PC-3 (cell line): ENCODE results near the gene CORO2A.

Experiments
- CTCF ChIP-seq: fragments of 300-600 bp; sonication (generic); conservative IDR thresholded peaks from 2 replicates; pipeline ENCODE4 v1.5.1; 2017; ENCODE audit warnings: antibody characterized with exemption, low read depth, mild to moderate bottlenecking, low read length
- EZH2 ChIP-seq: fragments of 300-600 bp; sonication (generic); IDR thresholded peaks from one replicate; pipeline ENCODE4 v1.6.1; 2017; ENCODE audit warnings: antibody characterized with exemption, mild to moderate bottlenecking, low read length; ENCODE audit not compliant: unreplicated experiment
- EZH2phosphoT487 ChIP-seq: fragments of 300-600 bp; sonication (generic); IDR thresholded peaks from 2 replicates; pipeline ENCODE4 v1.6.1; 2018; ENCODE audit warnings: mild to moderate bottlenecking, antibody characterized with exemption, low read length, borderline replicate concordance

DNA sequence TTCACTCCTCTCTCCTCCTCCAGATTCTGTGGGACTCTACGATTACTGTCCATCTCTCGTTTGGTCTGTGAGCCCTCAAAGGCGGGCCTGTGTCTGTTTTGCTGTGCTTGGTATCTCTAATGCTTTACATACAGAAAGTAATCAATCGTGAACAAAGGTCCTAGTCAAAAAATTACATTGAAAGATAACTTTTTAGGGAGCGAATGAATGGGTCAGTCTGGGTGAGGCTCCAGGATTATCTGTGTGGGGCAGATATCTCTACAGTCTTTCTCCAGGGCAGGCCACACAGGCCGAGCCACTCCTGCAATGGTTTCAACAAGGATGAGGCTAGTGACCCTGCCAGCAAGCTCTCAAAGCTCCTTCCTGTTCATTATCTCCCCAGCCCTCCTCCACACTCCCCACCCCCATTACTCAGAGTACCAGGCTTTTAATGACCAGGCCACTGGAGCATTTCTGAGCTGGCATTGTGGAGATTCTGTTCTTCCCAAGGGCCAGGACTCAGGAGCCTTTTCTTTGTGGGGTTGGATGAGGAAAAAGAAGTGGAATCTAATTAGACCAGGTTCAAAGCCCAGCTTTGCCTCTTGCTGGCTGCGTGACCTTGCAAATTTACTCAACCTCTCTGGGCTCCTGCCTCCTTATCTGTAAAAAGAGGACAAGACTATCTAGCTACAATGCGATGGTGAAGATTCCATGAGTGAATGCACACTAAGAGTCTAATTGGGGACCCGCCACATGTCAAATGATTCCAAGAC, 10.2 kb downstream of the CORO2A start:
- TF ChIP-seq EZH2 (no peak), CTCF (no peak), EZH2phosphoT487 (no peak)
